Progenitor cell of endocrine pancreas (in vitro differentiated cells): ENCODE data around the gene LTBP2. TPM values are rescaled to one million over a fixed set of nuclear protein-coding genes. Genes with fewer than 3 reads are reported as not detected.

ENCODE experiments used
- DNase-seq: peaks from one replicate; pipeline ENCODE4 v3.0.0; 2021; ENCODE audit warnings: low spot score; ENCODE audit not compliant: unreplicated experiment
- H3K27ac Mint-ChIP-seq: 2 replicates; pipeline ENCODE4 v1.8.0; 2021; ENCODE audit warnings: mild to moderate bottlenecking, moderate library complexity, mixed read lengths
- H3K27me3 Mint-ChIP-seq: 2 replicates; pipeline ENCODE4 v1.8.0; 2021; ENCODE audit warnings: mixed read lengths
- H3K36me3 Mint-ChIP-seq: 2 replicates; pipeline ENCODE4 v1.8.0; 2022; ENCODE audit warnings: mixed read lengths; ENCODE audit not compliant: insufficient read depth
- H3K4me1 Mint-ChIP-seq: 2 replicates; pipeline ENCODE4 v1.8.0; 2021; ENCODE audit warnings: low read depth, mixed read lengths
- H3K4me3 Mint-ChIP-seq: 2 replicates; pipeline ENCODE4 v1.8.0; 2021; ENCODE audit warnings: low read depth, mild to moderate bottlenecking, moderate library complexity, mixed read lengths
- H3K9me3 Mint-ChIP-seq: 2 replicates; pipeline ENCODE4 v1.8.0; 2021; ENCODE audit warnings: low read depth, mixed read lengths
- CTCF ChIP-seq: fragments of 200-600 bp; sonication (generic); IDR thresholded peaks from one replicate; pipeline ENCODE4 v1.5.0; 2021; ENCODE audit warnings: antibody characterized with exemption, mild to moderate bottlenecking; ENCODE audit not compliant: unreplicated experiment
- total RNA-seq: library from RNA; stranded (reverse); gene quantifications from 2 replicates; pipeline ENCODE4 v1.2.1, GENCODE V29; 2021

Gene LTBP2
- total RNA-seq, 1 donor from 2014 or later: 0.79 TPM

- Mint-ChIP-seq H3K4me1 (peaks cover 9% of the 10 kb centered on the region), H3K36me3 (no peaks in the 10 kb centered on the region), H3K27ac (no peak overlapping the region), H3K27me3 (peaks cover 6% of the 10 kb centered on the region), H3K4me3 (no peak overlapping the region), H3K9me3 (no peaks in the 10 kb centered on the region)
- TF ChIP-seq CTCF: peak; percentile 54
- no peak for DNase-seq
Observed at GRCh38 chr14:74573421-74574089, 38.5 kb downstream of the LTBP2 start.

- TF ChIP-seq CTCF: no peak
- H3K27me3 Mint-ChIP-seq: peaks cover 6% of the 10 kb centered on the region
- peak overlapping the region; percentile 67 for H3K27ac Mint-ChIP-seq
- H3K9me3 Mint-ChIP-seq: no peaks in the 10 kb centered on the region
- H3K4me3 Mint-ChIP-seq: no peak overlapping the region
- peaks cover 9% of the 10 kb centered on the region for H3K4me1 Mint-ChIP-seq
- DNase-seq: no peak
- no peaks in the 10 kb centered on the region for H3K36me3 Mint-ChIP-seq
Observed at GRCh38 chr14:74572726-74573301, 39.2 kb downstream of the LTBP2 start.

- no peak for DNase-seq
- peaks cover 9% of the 10 kb centered on the region for H3K4me1 Mint-ChIP-seq
- no peak overlapping the region for H3K4me3 Mint-ChIP-seq
- H3K36me3 Mint-ChIP-seq: no peaks in the 10 kb centered on the region
- peak overlapping the region; percentile 67 for H3K27ac Mint-ChIP-seq
- no peak for TF ChIP-seq CTCF
- H3K9me3 Mint-ChIP-seq: no peaks in the 10 kb centered on the region
- H3K27me3 Mint-ChIP-seq: peaks cover 6% of the 10 kb centered on the region
Observed at GRCh38 chr14:74571901-74572725, 39.9 kb downstream of the LTBP2 start.

- no peak overlapping the region for H3K27ac Mint-ChIP-seq
- H3K9me3 Mint-ChIP-seq: no peaks in the 10 kb centered on the region
- no peak overlapping the region for H3K4me3 Mint-ChIP-seq
- peaks cover 9% of the 10 kb centered on the region for H3K4me1 Mint-ChIP-seq
- TF ChIP-seq CTCF: no peak
- no peak for DNase-seq
- H3K36me3 Mint-ChIP-seq: no peaks in the 10 kb centered on the region
- H3K27me3 Mint-ChIP-seq: peaks cover 3% of the 10 kb centered on the region
Observed at GRCh38 chr14:74571441-74571841, 40.6 kb downstream of the LTBP2 start.

- no peak for DNase-seq
- H3K27me3 Mint-ChIP-seq: peaks cover 3% of the 10 kb centered on the region
- no peak overlapping the region for H3K4me3 Mint-ChIP-seq
- H3K27ac Mint-ChIP-seq: no peak overlapping the region
- TF ChIP-seq CTCF: no peak
- H3K36me3 Mint-ChIP-seq: no peaks in the 10 kb centered on the region
- no peaks in the 10 kb centered on the region for H3K9me3 Mint-ChIP-seq
- peaks cover 9% of the 10 kb centered on the region for H3K4me1 Mint-ChIP-seq
Observed at GRCh38 chr14:74570696-74571095, 41.3 kb downstream of the LTBP2 start.
